Activated T-helper 1 cell treated with anti-CD3 and anti-CD28 coated beads, Interleukin-12 subunit alpha, Interleukin-12 subunit beta, Interleukin-2, Interleukin-4 antibody, amounts not matched to agents 30 ng/mL and 10 ng/mL and 1 ng/mL, durations not matched to agents 14 hours and 24 hours and 36 hours (primary cell): ENCODE results near the gene MYO3B. TPM values are rescaled to one million over a fixed set of nuclear protein-coding genes. Genes with fewer than 3 reads are reported as not detected.
"Not testable (repeated sequence)": the region's sequence is repeated elsewhere in the genome, so short reads cannot be mapped to it uniquely, and the experiment has no call there.

Experiments used
- DNase-seq: peaks from one replicate; pipeline ENCODE4 v3.0.0; 2021; ENCODE audit warnings: low spot score
- H3K27ac Mint-ChIP-seq: one replicate; pipeline ENCODE4 v1.8.0; 2021; ENCODE audit warnings: mild to moderate bottlenecking, mixed read lengths
- H3K27me3 Mint-ChIP-seq: one replicate; pipeline ENCODE4 v1.8.0; 2022; ENCODE audit warnings: mild to moderate bottlenecking, moderate library complexity, mixed read lengths; ENCODE audit not compliant: insufficient read depth
- H3K36me3 Mint-ChIP-seq: one replicate; pipeline ENCODE4 v1.8.0; 2021; ENCODE audit warnings: low read depth, mixed read lengths
- H3K4me1 Mint-ChIP-seq: one replicate; pipeline ENCODE4 v1.8.0; 2021; ENCODE audit warnings: low read depth, mixed read lengths
- H3K4me3 Mint-ChIP-seq: one replicate; pipeline ENCODE4 v1.8.0; 2021; ENCODE audit warnings: mild to moderate bottlenecking, moderate library complexity, mixed read lengths
- H3K9me3 Mint-ChIP-seq: one replicate; pipeline ENCODE4 v1.8.0; 2021; ENCODE audit warnings: mixed read lengths
- intact Hi-C: fragments of 100-400 bp; cut with micrococcal nuclease; formaldehyde crosslinking; loops from one replicate; pipeline ENCODE4 v1.15.1; 2024
- total RNA-seq: library from RNA; stranded (reverse); gene quantifications from 2 replicates; pipeline ENCODE4 v1.2.3, GENCODE V29; 2022

The MYO3B gene
- total RNA-seq, 1 donor from 2014 or later: 0.57 TPM

GRCh38 chr2:170420961-170421687 lies 243.2 kb downstream of the MYO3B start:
- Mint-ChIP-seq H3K27ac (no peak overlapping the region), H3K9me3 (no peaks in the 10 kb centered on the region), H3K27me3 (peaks cover 5% of the 10 kb centered on the region), H3K4me1 (no peaks in the 10 kb centered on the region), H3K36me3 (no peaks in the 10 kb centered on the region), H3K4me3 (no peak overlapping the region)
- DNase-seq: no peak
- intact Hi-C loops: no loop called here

GRCh38 chr2:170423919-170424318 lies 246.0 kb downstream of the MYO3B start:
- no peaks in the 10 kb centered on the region for H3K4me1 Mint-ChIP-seq
- no peaks in the 10 kb centered on the region for H3K36me3 Mint-ChIP-seq
- no peak overlapping the region for H3K4me3 Mint-ChIP-seq
- DNase-seq: no peak
- intact Hi-C loops: no loop called here
- no peaks in the 10 kb centered on the region for H3K9me3 Mint-ChIP-seq
- no peak overlapping the region for H3K27ac Mint-ChIP-seq
- peaks cover 13% of the 10 kb centered on the region for H3K27me3 Mint-ChIP-seq

- DNase-seq: no peak
- Mint-ChIP-seq H3K4me3 (no peak overlapping the region), H3K36me3 (no peaks in the 10 kb centered on the region), H3K27ac (no peak overlapping the region), H3K9me3 (no peaks in the 10 kb centered on the region), H3K27me3 (peaks cover 16% of the 10 kb centered on the region), H3K4me1 (no peaks in the 10 kb centered on the region)
- intact Hi-C loops: no loop called here
These were observed 247.4 kb downstream of the MYO3B start for GRCh38 chr2:170425281-170425751.

GRCh38 chr2:170428868-170429267 lies 250.9 kb downstream of the MYO3B start:
- Mint-ChIP-seq H3K27me3 (peaks cover 26% of the 10 kb centered on the region), H3K4me3 (no peak overlapping the region), H3K4me1 (no peaks in the 10 kb centered on the region), H3K9me3 (no peaks in the 10 kb centered on the region), H3K36me3 (no peaks in the 10 kb centered on the region), H3K27ac (no peak overlapping the region)
- intact Hi-C loops: no loop called here
- DNase-seq: no peak

GRCh38 chr2:170432823-170433222 lies 254.9 kb downstream of the MYO3B start:
- peaks cover 39% of the 10 kb centered on the region for H3K27me3 Mint-ChIP-seq

GRCh38 chr2:170433448-170433847 lies 255.5 kb downstream of the MYO3B start:
- intact Hi-C loops: no loop called here
- H3K4me1 Mint-ChIP-seq: peaks cover 21% of the 10 kb centered on the region
- H3K27ac Mint-ChIP-seq: no peak overlapping the region
- no peak overlapping the region for H3K4me3 Mint-ChIP-seq
- DNase-seq: no peak
- H3K36me3 Mint-ChIP-seq: no peaks in the 10 kb centered on the region
- H3K9me3 Mint-ChIP-seq: no peaks in the 10 kb centered on the region
- peaks cover 33% of the 10 kb centered on the region for H3K27me3 Mint-ChIP-seq

More at GRCh38 chr2:170432823-170433222, 254.9 kb downstream of the MYO3B start:
- intact Hi-C loops: no loop called here
- H3K27ac Mint-ChIP-seq: no peak overlapping the region
- no peak for DNase-seq
- no peaks in the 10 kb centered on the region for H3K9me3 Mint-ChIP-seq
- H3K36me3 Mint-ChIP-seq: no peaks in the 10 kb centered on the region
- peaks cover 21% of the 10 kb centered on the region for H3K4me1 Mint-ChIP-seq
- H3K4me3 Mint-ChIP-seq: no peak overlapping the region

- H3K27ac Mint-ChIP-seq, H3K9me3 Mint-ChIP-seq, H3K4me3 Mint-ChIP-seq, DNase-seq, H3K36me3 Mint-ChIP-seq, intact Hi-C loops: not testable (repeated sequence)
- H3K4me1 Mint-ChIP-seq: peaks cover 21% of the 10 kb centered on the region
- H3K27me3 Mint-ChIP-seq: peaks cover 27% of the 10 kb centered on the region
These were observed 256.4 kb downstream of the MYO3B start for GRCh38 chr2:170434396-170434795.

- no peak overlapping the region for H3K4me3 Mint-ChIP-seq
- intact Hi-C loops: no loop called here
- H3K27me3 Mint-ChIP-seq: peaks cover 27% of the 10 kb centered on the region
- no peak overlapping the region for H3K27ac Mint-ChIP-seq
- no peaks in the 10 kb centered on the region for H3K36me3 Mint-ChIP-seq
- H3K4me1 Mint-ChIP-seq: peaks cover 21% of the 10 kb centered on the region
- DNase-seq: no peak
- H3K9me3 Mint-ChIP-seq: no peaks in the 10 kb centered on the region
These were observed 257.1 kb downstream of the MYO3B start for GRCh38 chr2:170434900-170435621.

- intact Hi-C loops: no loop called here
- no peak overlapping the region for H3K4me3 Mint-ChIP-seq
- H3K36me3 Mint-ChIP-seq: no peaks in the 10 kb centered on the region
- H3K4me1 Mint-ChIP-seq: peaks cover 21% of the 10 kb centered on the region
- H3K27ac Mint-ChIP-seq: no peak overlapping the region
- H3K27me3 Mint-ChIP-seq: peaks cover 24% of the 10 kb centered on the region
- DNase-seq: no peak
- H3K9me3 Mint-ChIP-seq: no peaks in the 10 kb centered on the region
These were observed 258.4 kb downstream of the MYO3B start for GRCh38 chr2:170436077-170436943.

GRCh38 chr2:170446078-170446477 lies 268.1 kb downstream of the MYO3B start:
- Mint-ChIP-seq H3K4me1 (no peaks in the 10 kb centered on the region), H3K4me3 (no peak overlapping the region), H3K27me3 (peaks cover 7% of the 10 kb centered on the region), H3K9me3 (no peaks in the 10 kb centered on the region), H3K27ac (no peak overlapping the region), H3K36me3 (no peaks in the 10 kb centered on the region)
- no peak for DNase-seq
- intact Hi-C loops: no loop called here

- Mint-ChIP-seq H3K27me3 (peaks cover 10% of the 10 kb centered on the region), H3K36me3 (no peaks in the 10 kb centered on the region), H3K4me1 (no peaks in the 10 kb centered on the region), H3K4me3 (no peak overlapping the region), H3K9me3 (no peaks in the 10 kb centered on the region), H3K27ac (no peak overlapping the region)
- intact Hi-C loops: no loop called here
- DNase-seq: no peak
These were observed 271.1 kb downstream of the MYO3B start for GRCh38 chr2:170449034-170449433.

- Mint-ChIP-seq H3K4me1 (no peaks in the 10 kb centered on the region), H3K36me3 (no peaks in the 10 kb centered on the region), H3K27ac (no peak overlapping the region), H3K9me3 (no peaks in the 10 kb centered on the region), H3K27me3 (peaks cover 3% of the 10 kb centered on the region), H3K4me3 (no peak overlapping the region)
- intact Hi-C loops: no loop called here
- DNase-seq: no peak
These were observed 276.8 kb downstream of the MYO3B start for GRCh38 chr2:170454471-170455372.
